Stomach (tissue), 9 donors: ENCODE measurements around the gene SHISA2. TPM values are rescaled to one million over a fixed set of nuclear protein-coding genes. Genes with fewer than 3 reads are reported as not detected.
"Not testable (repeated sequence)": the region's sequence is repeated elsewhere in the genome, so short reads cannot be mapped to it uniquely, and the experiment has no call there.

ENCODE experiments used
- DNase-seq, 2 donors: peaks; one replicate each; pipeline versions ENCODE4 v3.0.0 to v3.0.0-alpha.2; 2013 to 2019
- H3K27ac ChIP-seq, 5 donors: fragments of 200-600 bp in 4 of 5; sonication (generic) in 4 of 5; one replicate each; pipeline ENCODE4 v1.5.1; 2013 to 2019; ENCODE audit warnings: mild to moderate bottlenecking in 1 of 5, moderate library complexity in 1 of 5
- H3K27me3 ChIP-seq, 3 donors: fragments of 200-600 bp; sonication (generic); one replicate each; pipeline ENCODE4 v1.5.1; 2017 to 2019; ENCODE audit warnings: mixed run types in 1 of 3
- H3K36me3 ChIP-seq, 4 donors: fragments of 200-600 bp; sonication (generic); 1 replicate in 3 of 4; 2 replicates in 1 of 4; pipeline ENCODE4 v1.5.1; 2016 to 2019
- H3K4me1 ChIP-seq, 4 donors: fragments of 200-600 bp; sonication (generic); one replicate each; pipeline ENCODE4 v1.5.1; 2016 to 2019
- H3K4me3 ChIP-seq, 4 donors: fragments of 200-600 bp; sonication (generic) in 3 of 4; one replicate each; pipeline ENCODE4 v1.5.1; 2016 to 2019; ENCODE audit warnings: mild to moderate bottlenecking in 1 of 4
- H3K9me3 ChIP-seq, 4 donors: fragments of 200-600 bp; sonication (generic); one replicate each; pipeline ENCODE4 v1.5.1; 2016 to 2019
- CTCF ChIP-seq, 7 experiments: fragments of 450-650 bp in 4 of 7; fragments of 200-600 bp in 3 of 7; sonication (generic) in 3 of 7; IDR thresholded peaks; one replicate each; pipeline ENCODE4 v1.5.1; 2016 to 2019; ENCODE audit warnings: antibody characterized with exemption in 7 of 7, control low read depth in 2 of 7, mild to moderate bottlenecking in 1 of 7
- EP300 ChIP-seq: sonication (generic); formaldehyde crosslinking; IDR thresholded peaks from one replicate; pipeline ENCODE4 v1.6.1; 2017; ENCODE audit warnings: antibody characterized with exemption
- POLR2A ChIP-seq, 4 donors: fragments of 450-650 bp; IDR thresholded peaks; one replicate each; pipeline ENCODE4 v1.6.1; 2016; ENCODE audit warnings: antibody characterized with exemption in 4 of 4, control low read depth in 2 of 4, mild to moderate bottlenecking in 1 of 4, moderate library complexity in 1 of 4
- POLR2AphosphoS5 ChIP-seq, 3 donors: sonication (generic); formaldehyde crosslinking; IDR thresholded peaks; one replicate each; pipeline ENCODE4 v1.6.1; 2016; ENCODE audit warnings: antibody characterized with exemption in 3 of 3
- WGBS, 5 donors: extraction: QIAGEN DNeasy Blood & Tissue Kit in 3 of 5; methylation state at CpG; one replicate each; pipeline versions ENCODE4 v1.1.5 to v1.1.7; 2013 to 2018; 5-methylcytosine and 5-hydroxymethylcytosine counted together
- intact Hi-C: fragments of 100-400 bp; cut with DNase I; formaldehyde crosslinking; loops from one replicate; pipeline ENCODE4 v1.15.1; 2023; ENCODE audit warnings: low total_unique reads
- polyA plus RNA-seq, 3 donors: library from polyadenylated mRNA; stranded (reverse); fragments of 200-250 nt; gene quantifications; one replicate each; pipeline ENCODE4 v1.2.3, GENCODE V29; 2013
- total RNA-seq, 5 donors: library from RNA; depleted of rRNA; stranded (reverse); fragments of >200 nt; gene quantifications; one replicate each; pipeline versions ENCODE4 v1.1.0 to v1.2.3, GENCODE V29; 2014 to 2016
- donor health status: healthy with polysubstance abuse.
- donor health status: Bipolar disorder and iron deficiency.
- donor health status: healthy.

Gene SHISA2
- total and polyA plus RNA-seq, 8 donors = 0.43 to 6.8 (median 0.46) TPM; not detected in 3

GRCh38 chr13:26075498-26075897 lies 23.7 kb upstream of the SHISA2 start:
- intact Hi-C loops = no loop called here
- DNase-seq = peak in 1 of 2 donors; percentile 18

GRCh38 chr13:26074706-26075105 lies 22.9 kb upstream of the SHISA2 start:
- intact Hi-C loops = no loop called here
- Histone ChIP-seq H3K27me3 (peaks cover 0 to 30% (median 7%) of the 10 kb centered on the region in 3 donors), H3K9me3 (no peaks in the 10 kb centered on the region), H3K27ac (no peak overlapping the region), H3K36me3 (no peaks in the 10 kb centered on the region), H3K4me1 (no peaks in the 10 kb centered on the region), H3K4me3 (no peak overlapping the region)
- DNase-seq = no peak
- 33 to 48% (median 35%) methylated on average over 16 of the region's 16 CpGs for WGBS, 5 donors
- TF ChIP-seq POLR2AphosphoS5 (IDR thresholded peaks at IDR 0.05) (no peak), EP300 (no peak), CTCF (IDR thresholded peaks at IDR 0.05) (no peak), POLR2A (IDR thresholded peaks at IDR 0.05) (no peak)

More at GRCh38 chr13:26075498-26075897, 23.7 kb upstream of the SHISA2 start:
- no peak for TF ChIP-seq POLR2A (IDR thresholded peaks at IDR 0.05)
- TF ChIP-seq EP300 = no peak
- no peak for TF ChIP-seq CTCF (IDR thresholded peaks at IDR 0.05)
- no peak for TF ChIP-seq POLR2AphosphoS5 (IDR thresholded peaks at IDR 0.05)
- Histone ChIP-seq H3K4me1 (no peaks in the 10 kb centered on the region), H3K4me3 (no peak overlapping the region), H3K9me3 (no peaks in the 10 kb centered on the region), H3K27ac (no peak overlapping the region), H3K36me3 (no peaks in the 10 kb centered on the region), H3K27me3 (peaks cover 0 to 35% (median 7%) of the 10 kb centered on the region in 3 donors)
- 39 to 59% (median 42%) methylated on average over 6 of the region's 6 CpGs for WGBS, 5 donors

GRCh38 chr13:26072335-26072734 lies 20.5 kb upstream of the SHISA2 start:
- peak in 1 of 7 experiments; percentile 33 for TF ChIP-seq CTCF (IDR thresholded peaks at IDR 0.05)
- H3K27ac ChIP-seq, intact Hi-C loops, H3K4me1 ChIP-seq, H3K9me3 ChIP-seq, H3K4me3 ChIP-seq, H3K36me3 ChIP-seq, DNase-seq: not testable (repeated sequence)
- WGBS, 5 donors = 8 to 14% (median 12%) methylated on average over 4 to 6 of the region's 7 CpGs
- peaks cover 0 to 25% (median 7%) of the 10 kb centered on the region in 3 donors for H3K27me3 ChIP-seq

- Histone ChIP-seq H3K27me3 (peaks cover 0 to 25% (median 7%) of the 10 kb centered on the region in 3 donors), H3K36me3 (no peaks in the 10 kb centered on the region), H3K4me3 (no peak overlapping the region), H3K4me1 (no peaks in the 10 kb centered on the region), H3K27ac (no peak overlapping the region), H3K9me3 (no peaks in the 10 kb centered on the region)
- intact Hi-C loops = loop anchor here (2.0 kb wide), 1 partner anchor 497 kb away; no protein-coding TSS in a partner anchor
- DNase-seq = no peak
- WGBS, 5 donors = 79 to 92% (median 85%) methylated on average over 2 of the region's 2 CpGs
- TF ChIP-seq EP300 (no peak), POLR2A (IDR thresholded peaks at IDR 0.05) (no peak), POLR2AphosphoS5 (IDR thresholded peaks at IDR 0.05) (no peak), CTCF (IDR thresholded peaks at IDR 0.05) (no peak)
These were observed 19.9 kb upstream of the SHISA2 start for GRCh38 chr13:26071691-26072090.

GRCh38 chr13:26069642-26070041 lies 17.8 kb upstream of the SHISA2 start:
- H3K36me3 ChIP-seq, DNase-seq, H3K9me3 ChIP-seq, H3K4me1 ChIP-seq, H3K4me3 ChIP-seq, H3K27me3 ChIP-seq, H3K27ac ChIP-seq: not testable (repeated sequence)
- WGBS, 5 donors = 74 to 82% (median 78%) methylated on average over 8 of the region's 8 CpGs
- intact Hi-C loops = loop anchor here (2.0 kb wide), 1 partner anchor 495 kb away; no protein-coding TSS in a partner anchor

GRCh38 chr13:26068372-26068771 lies 16.6 kb upstream of the SHISA2 start:
- intact Hi-C loops, H3K27ac ChIP-seq, DNase-seq, H3K9me3 ChIP-seq, H3K4me3 ChIP-seq, H3K36me3 ChIP-seq, H3K27me3 ChIP-seq, H3K4me1 ChIP-seq: not testable (repeated sequence)
- 93 to 100% (median 97%) methylated on average over 2 of the region's 2 CpGs for WGBS, 5 donors
